Ovary (tissue), 3 donors: ENCODE measurements around the gene C1QTNF1.

ENCODE experiments used
- CTCF ChIP-seq, 3 donors: fragments of 450-650 bp in 2 of 3; fragments of 200-600 bp in 1 of 3; IDR thresholded peaks; one replicate each; pipeline versions ENCODE4 v1.5.1 to v1.8.0; 2016 to 2022; ENCODE audit warnings: antibody characterized with exemption in 3 of 3, mild to moderate bottlenecking in 1 of 3
- POLR2A ChIP-seq: fragments of 450-650 bp; IDR thresholded peaks from one replicate; pipeline ENCODE4 v1.6.1; 2017; ENCODE audit warnings: antibody characterized with exemption, mild to moderate bottlenecking, moderate library complexity
- donor health status: DM: no; HTN: no; CAD: no.

- no peak for TF ChIP-seq CTCF (IDR thresholded peaks at IDR 0.05)
- TF ChIP-seq POLR2A, result no peak
These were observed 46.4 kb upstream of the C1QTNF1 start for GRCh38 chr17:78977681-78977943.
